Stimulated activated memory B cell treated with anti-CD40 and anti-IgM and Interleukin-4, amounts not matched to agents 10 μg/mL and 1 μg/mL and 100 μg/mL, for 72 hours (primary cell): ENCODE data around the gene PBOV1.

Experiments
- ATAC-seq: fragments of 150-1000 bp; cut with Tn5 transposase; 2 replicates; pipeline ENCODE4 v1.10.0; 2021
- H3K27ac Mint-ChIP-seq: one replicate; pipeline ENCODE4 v1.8.0; 2022; ENCODE audit warnings: mild to moderate bottlenecking, mixed read lengths
- H3K27me3 Mint-ChIP-seq: one replicate; pipeline ENCODE4 v1.8.0; 2022; ENCODE audit warnings: mixed read lengths
- H3K36me3 Mint-ChIP-seq: one replicate; pipeline ENCODE4 v1.8.0; 2022; ENCODE audit warnings: mixed read lengths
- H3K4me1 Mint-ChIP-seq: one replicate; pipeline ENCODE4 v1.8.0; 2022; ENCODE audit warnings: mixed read lengths
- H3K4me3 Mint-ChIP-seq: one replicate; pipeline ENCODE4 v1.8.0; 2022; ENCODE audit warnings: mild to moderate bottlenecking, moderate library complexity, mixed read lengths
- H3K9me3 Mint-ChIP-seq: one replicate; pipeline ENCODE4 v1.8.0; 2022; ENCODE audit warnings: mixed read lengths

Gene PBOV1

GRCh38 chr6:138218449-138218848, at the start of gene PBOV1:
Gene PBOV1, minus strand, starts transcription at chr6:138218491. Its CDS starts 96 bp downstream, at chr6:138218395.
- no peak within 1 kb of the TSS for H3K27ac Mint-ChIP-seq
- peaks cover 46% of the 10 kb centered on the region for H3K27me3 Mint-ChIP-seq
- no peaks in the 10 kb centered on the region for H3K36me3 Mint-ChIP-seq
- H3K4me3 Mint-ChIP-seq = no peak within 1 kb of the TSS
- ATAC-seq = no peak
- H3K4me1 Mint-ChIP-seq = no peaks in the 10 kb centered on the region
- no peaks in the 10 kb centered on the region for H3K9me3 Mint-ChIP-seq

- Mint-ChIP-seq H3K36me3 (no peaks in the 10 kb centered on the region), H3K27ac (no peak overlapping the region), H3K4me3 (no peak overlapping the region), H3K9me3 (no peaks in the 10 kb centered on the region), H3K4me1 (no peaks in the 10 kb centered on the region), H3K27me3 (peaks cover 26% of the 10 kb centered on the region)
- ATAC-seq = no peak
These were observed 47.8 kb upstream of the PBOV1 start for GRCh38 chr6:138266095-138266494.

GRCh38 chr6:138264372-138264880, 46.1 kb upstream of the PBOV1 start:
- Mint-ChIP-seq H3K4me1 (no peaks in the 10 kb centered on the region), H3K27me3 (peaks cover 35% of the 10 kb centered on the region), H3K27ac (no peak overlapping the region), H3K9me3 (no peaks in the 10 kb centered on the region), H3K4me3 (no peak overlapping the region), H3K36me3 (no peaks in the 10 kb centered on the region)
- peak; percentile 62 for ATAC-seq

GRCh38 chr6:138263963-138264362, 45.7 kb upstream of the PBOV1 start:
- Mint-ChIP-seq H3K9me3 (no peaks in the 10 kb centered on the region), H3K4me3 (no peak overlapping the region), H3K4me1 (no peaks in the 10 kb centered on the region), H3K27me3 (peaks cover 35% of the 10 kb centered on the region), H3K36me3 (no peaks in the 10 kb centered on the region), H3K27ac (no peak overlapping the region)
- ATAC-seq = no peak

GRCh38 chr6:138261116-138261780, 43.0 kb upstream of the PBOV1 start:
- H3K9me3 Mint-ChIP-seq = no peaks in the 10 kb centered on the region
- H3K4me3 Mint-ChIP-seq = no peak overlapping the region
- H3K36me3 Mint-ChIP-seq = no peaks in the 10 kb centered on the region
- H3K27me3 Mint-ChIP-seq = peaks cover 30% of the 10 kb centered on the region
- H3K27ac Mint-ChIP-seq = no peak overlapping the region
- ATAC-seq = no peak
- H3K4me1 Mint-ChIP-seq = no peaks in the 10 kb centered on the region

- Mint-ChIP-seq H3K9me3 (no peaks in the 10 kb centered on the region), H3K27ac (no peak overlapping the region), H3K4me1 (no peaks in the 10 kb centered on the region), H3K4me3 (no peak overlapping the region), H3K27me3 (peaks cover 32% of the 10 kb centered on the region), H3K36me3 (no peaks in the 10 kb centered on the region)
- no peak for ATAC-seq
These were observed 40.7 kb upstream of the PBOV1 start for GRCh38 chr6:138258991-138259390.

GRCh38 chr6:138258197-138258596, 39.9 kb upstream of the PBOV1 start:
- Mint-ChIP-seq H3K27me3 (peaks cover 38% of the 10 kb centered on the region), H3K4me3 (no peak overlapping the region), H3K4me1 (no peaks in the 10 kb centered on the region), H3K9me3 (no peaks in the 10 kb centered on the region), H3K27ac (no peak overlapping the region), H3K36me3 (no peaks in the 10 kb centered on the region)
- ATAC-seq = no peak

- no peaks in the 10 kb centered on the region for H3K36me3 Mint-ChIP-seq
- H3K27me3 Mint-ChIP-seq = peaks cover 38% of the 10 kb centered on the region
- H3K4me1 Mint-ChIP-seq = no peaks in the 10 kb centered on the region
- H3K27ac Mint-ChIP-seq = no peak overlapping the region
- no peaks in the 10 kb centered on the region for H3K9me3 Mint-ChIP-seq
- no peak for ATAC-seq
- no peak overlapping the region for H3K4me3 Mint-ChIP-seq
These were observed 39.3 kb upstream of the PBOV1 start for GRCh38 chr6:138257638-138258040.

GRCh38 chr6:138255443-138255842, 37.2 kb upstream of the PBOV1 start:
- H3K4me3 Mint-ChIP-seq = no peak overlapping the region
- no peak overlapping the region for H3K27ac Mint-ChIP-seq
- peaks cover 37% of the 10 kb centered on the region for H3K27me3 Mint-ChIP-seq

GRCh38 chr6:138253731-138254130, 35.4 kb upstream of the PBOV1 start:
- no peaks in the 10 kb centered on the region for H3K4me1 Mint-ChIP-seq
- no peaks in the 10 kb centered on the region for H3K36me3 Mint-ChIP-seq
- H3K27me3 Mint-ChIP-seq = peaks cover 21% of the 10 kb centered on the region
- no peak overlapping the region for H3K27ac Mint-ChIP-seq
- ATAC-seq = no peak
- no peak overlapping the region for H3K4me3 Mint-ChIP-seq
- H3K9me3 Mint-ChIP-seq = no peaks in the 10 kb centered on the region

More at GRCh38 chr6:138255443-138255842, 37.2 kb upstream of the PBOV1 start:
- no peak for ATAC-seq
- H3K36me3 Mint-ChIP-seq = no peaks in the 10 kb centered on the region
- H3K4me1 Mint-ChIP-seq = no peaks in the 10 kb centered on the region
- no peaks in the 10 kb centered on the region for H3K9me3 Mint-ChIP-seq

GRCh38 chr6:138250513-138251247, 32.4 kb upstream of the PBOV1 start:
- Mint-ChIP-seq H3K27ac (no peak overlapping the region), H3K27me3 (peaks cover 16% of the 10 kb centered on the region), H3K4me1 (no peaks in the 10 kb centered on the region), H3K9me3 (no peaks in the 10 kb centered on the region), H3K4me3 (no peak overlapping the region), H3K36me3 (no peaks in the 10 kb centered on the region)
- ATAC-seq = no peak

GRCh38 chr6:138250053-138250452, 31.8 kb upstream of the PBOV1 start:
- Mint-ChIP-seq H3K27ac (no peak overlapping the region), H3K36me3 (no peaks in the 10 kb centered on the region), H3K4me3 (no peak overlapping the region), H3K4me1 (no peaks in the 10 kb centered on the region), H3K9me3 (no peaks in the 10 kb centered on the region), H3K27me3 (peaks cover 9% of the 10 kb centered on the region)
- no peak for ATAC-seq

GRCh38 chr6:138248878-138249277, 30.6 kb upstream of the PBOV1 start:
- Mint-ChIP-seq H3K4me3 (no peak overlapping the region), H3K27me3 (peaks cover 6% of the 10 kb centered on the region), H3K9me3 (no peaks in the 10 kb centered on the region), H3K36me3 (no peaks in the 10 kb centered on the region), H3K4me1 (no peaks in the 10 kb centered on the region), H3K27ac (no peak overlapping the region)
- no peak for ATAC-seq

- H3K4me3 Mint-ChIP-seq = no peak overlapping the region
- H3K27me3 Mint-ChIP-seq = peaks cover 5% of the 10 kb centered on the region
- H3K36me3 Mint-ChIP-seq = no peaks in the 10 kb centered on the region
- no peaks in the 10 kb centered on the region for H3K4me1 Mint-ChIP-seq
- ATAC-seq = no peak
- H3K27ac Mint-ChIP-seq = no peak overlapping the region
- H3K9me3 Mint-ChIP-seq = no peaks in the 10 kb centered on the region
These were observed 29.7 kb upstream of the PBOV1 start for GRCh38 chr6:138248011-138248410.

- no peak for ATAC-seq
- no peaks in the 10 kb centered on the region for H3K36me3 Mint-ChIP-seq
- no peak overlapping the region for H3K4me3 Mint-ChIP-seq
- no peaks in the 10 kb centered on the region for H3K9me3 Mint-ChIP-seq
- H3K27me3 Mint-ChIP-seq = peaks cover 14% of the 10 kb centered on the region
- H3K4me1 Mint-ChIP-seq = no peaks in the 10 kb centered on the region
- no peak overlapping the region for H3K27ac Mint-ChIP-seq
These were observed 28.6 kb upstream of the PBOV1 start for GRCh38 chr6:138246650-138247440.
